HEK293T (cell line): ENCODE data around the gene BRD4.

Source experiments
- CTCF ChIA-PET: fragments of 350-600 bp; formaldehyde crosslinking; extraction: SDS; loops from one replicate; lab custom pipeline; 2021; ENCODE audit warnings: antibody characterized with exemption, inconsistent platforms; lab: Yijun Ruan, JAX
- POLR2A ChIA-PET: fragments of 350-600 bp; formaldehyde crosslinking; extraction: SDS; loops from one replicate; lab custom pipeline; 2020; ENCODE audit warnings: antibody characterized with exemption, inconsistent platforms; lab: Yijun Ruan, JAX
- DNase-seq: peaks from one replicate; pipeline ENCODE4 v3.0.0; 2012; ENCODE audit warnings: mixed read lengths; ENCODE audit errors: extremely low spot score
- ARNT ChIP-seq: fragments of 450-650 bp; IDR thresholded peaks from 2 replicates; pipeline ENCODE4 v1.6.1; 2017; ENCODE audit warnings: mild to moderate bottlenecking
- BHLHE40 ChIP-seq: fragments of 450-650 bp; IDR thresholded peaks from 2 replicates; pipeline ENCODE4 v1.6.1; 2016; ENCODE audit warnings: mild to moderate bottlenecking, moderate library complexity, borderline replicate concordance
- CTBP1 ChIP-seq: fragments of 450-650 bp; IDR thresholded peaks from 2 replicates; pipeline ENCODE4 v1.6.1; 2016; ENCODE audit warnings: borderline replicate concordance
- ELF4 ChIP-seq: fragments of 450-650 bp; IDR thresholded peaks from 2 replicates; pipeline ENCODE4 v1.6.1; 2017; ENCODE audit warnings: antibody characterized with exemption
- FOXA1 ChIP-seq: fragments of 450-650 bp; IDR thresholded peaks from 2 replicates; pipeline ENCODE4 v1.6.1; 2016; ENCODE audit warnings: mild to moderate bottlenecking
- FOXK2 ChIP-seq: fragments of 450-650 bp; IDR thresholded peaks from 2 replicates; pipeline ENCODE4 v1.6.1; 2016; ENCODE audit warnings: mild to moderate bottlenecking
- FOXM1 ChIP-seq: fragments of 450-650 bp; IDR thresholded peaks from 2 replicates; pipeline ENCODE4 v1.6.1; 2017; ENCODE audit warnings: mild to moderate bottlenecking, borderline replicate concordance
- HDGF ChIP-seq: fragments of 450-650 bp; IDR thresholded peaks from 2 replicates; pipeline ENCODE4 v1.6.1; 2017; ENCODE audit warnings: antibody characterized with exemption, borderline replicate concordance
- L3MBTL2 ChIP-seq: fragments of 450-650 bp; conservative IDR thresholded peaks from 2 replicates; pipeline ENCODE4 v1.6.1; 2016; ENCODE audit warnings: mild to moderate bottlenecking
- LEF1 ChIP-seq: fragments of 450-650 bp; IDR thresholded peaks from 2 replicates; pipeline ENCODE4 v1.6.1; 2017; ENCODE audit warnings: mild to moderate bottlenecking, borderline replicate concordance
- NFRKB ChIP-seq: fragments of 450-650 bp; IDR thresholded peaks from 2 replicates; pipeline ENCODE4 v1.6.1; 2016; ENCODE audit warnings: mild to moderate bottlenecking, moderate library complexity
- PKNOX1 ChIP-seq: fragments of 450-650 bp; IDR thresholded peaks from 2 replicates; pipeline ENCODE4 v1.6.1; 2016
- SP1 ChIP-seq: fragments of 450-650 bp; IDR thresholded peaks from 2 replicates; pipeline ENCODE4 v1.6.1; 2017
- SUZ12 ChIP-seq: fragments of 450-650 bp; IDR thresholded peaks from 2 replicates; pipeline ENCODE4 v1.6.1; 2016; ENCODE audit warnings: mild to moderate bottlenecking
- TARDBP ChIP-seq: fragments of 450-650 bp; IDR thresholded peaks from 2 replicates; pipeline ENCODE4 v1.6.1; 2016
- ZNF384 ChIP-seq: fragments of 450-650 bp; IDR thresholded peaks from 2 replicates; pipeline ENCODE4 v1.6.1; 2016

Gene BRD4

GRCh38 chr19:15288146-15288963 lies 44.0 kb downstream of the BRD4 start:
- no peak for DNase-seq
- ChIA-PET POLR2A (interaction anchor here (0.9 to 1.4 kb wide), 2 partner anchors 9 to 44 kb away, joined by 3 to 6 read pairs; partner anchors contain the start of gene BRD4), CTCF (no interaction called here)
- no peak for TF ChIP-seq SP1
- TF ChIP-seq HDGF = no peak
- no peak for TF ChIP-seq L3MBTL2

GRCh38 chr19:15287496-15287895 lies 44.8 kb downstream of the BRD4 start:
- CTCF ChIA-PET = no interaction called here
- no peak for DNase-seq
- TF ChIP-seq SP1 (no peak), L3MBTL2 (no peak), LEF1 (no peak), FOXK2 (no peak), ARNT (no peak), SUZ12 (no peak), PKNOX1 (no peak), FOXM1 (no peak), BHLHE40 (no peak), CTBP1 (no peak), NFRKB (no peak), ELF4 (no peak), TARDBP (no peak), FOXA1 (no peak), HDGF (no peak), ZNF384 (no peak)
- POLR2A ChIA-PET = no interaction called here

- ChIA-PET CTCF (interaction anchor here (0.6 kb wide), 1 partner anchor 84 kb away, joined by 4 read pairs; no protein-coding TSS in a partner anchor), POLR2A (no interaction called here)
- TF ChIP-seq PKNOX1 = no peak
- no peak for TF ChIP-seq L3MBTL2
- TF ChIP-seq HDGF = no peak
- TF ChIP-seq CTBP1 = no peak
- TF ChIP-seq ZNF384 = no peak
- TF ChIP-seq NFRKB = no peak
- no peak for TF ChIP-seq BHLHE40
- no peak for TF ChIP-seq SP1
- TF ChIP-seq FOXK2 = no peak
- TF ChIP-seq FOXM1 = no peak
- no peak for TF ChIP-seq SUZ12
- TF ChIP-seq ARNT = no peak
- TF ChIP-seq LEF1 = no peak
- no peak for TF ChIP-seq FOXA1
- no peak for TF ChIP-seq ELF4
- TF ChIP-seq TARDBP = no peak
- DNase-seq = no peak
Observed at GRCh38 chr19:15286688-15287365, 45.5 kb downstream of the BRD4 start.

GRCh38 chr19:15285896-15286591 lies 46.3 kb downstream of the BRD4 start:
- CTCF ChIA-PET = no interaction called here

GRCh38 chr19:15284896-15285295 lies 47.4 kb downstream of the BRD4 start:
- TF ChIP-seq BHLHE40 (no peak), PKNOX1 (no peak), ELF4 (no peak), FOXM1 (no peak), HDGF (no peak), FOXA1 (no peak), ZNF384 (no peak), FOXK2 (no peak), SUZ12 (no peak), LEF1 (no peak), CTBP1 (no peak), NFRKB (no peak), ARNT (no peak), SP1 (no peak)
- ChIA-PET CTCF (no interaction called here), POLR2A (no interaction called here)
- DNase-seq = no peak

More at GRCh38 chr19:15285896-15286591, 46.3 kb downstream of the BRD4 start:
- TF ChIP-seq TARDBP (no peak), PKNOX1 (no peak), L3MBTL2 (no peak), HDGF (no peak), FOXM1 (no peak), FOXA1 (no peak), ZNF384 (no peak)
- POLR2A ChIA-PET = no interaction called here
- DNase-seq = no peak
